C4-2B (cell line): ENCODE results near the gene EPB41L5.

Experiments
- ZFX ChIP-seq: fragments of 450-650 bp; IDR thresholded peaks from 2 replicates; pipeline ENCODE4 v1.6.1; 2017
- TF ChIP-seq, protein P1 (sequence below): fragments of 450-650 bp; conservative IDR thresholded peaks from 2 replicates; pipeline ENCODE4 v1.5.1; 2017; ENCODE audit warnings: mild to moderate bottlenecking

- TF ChIP-seq, protein P1, sequence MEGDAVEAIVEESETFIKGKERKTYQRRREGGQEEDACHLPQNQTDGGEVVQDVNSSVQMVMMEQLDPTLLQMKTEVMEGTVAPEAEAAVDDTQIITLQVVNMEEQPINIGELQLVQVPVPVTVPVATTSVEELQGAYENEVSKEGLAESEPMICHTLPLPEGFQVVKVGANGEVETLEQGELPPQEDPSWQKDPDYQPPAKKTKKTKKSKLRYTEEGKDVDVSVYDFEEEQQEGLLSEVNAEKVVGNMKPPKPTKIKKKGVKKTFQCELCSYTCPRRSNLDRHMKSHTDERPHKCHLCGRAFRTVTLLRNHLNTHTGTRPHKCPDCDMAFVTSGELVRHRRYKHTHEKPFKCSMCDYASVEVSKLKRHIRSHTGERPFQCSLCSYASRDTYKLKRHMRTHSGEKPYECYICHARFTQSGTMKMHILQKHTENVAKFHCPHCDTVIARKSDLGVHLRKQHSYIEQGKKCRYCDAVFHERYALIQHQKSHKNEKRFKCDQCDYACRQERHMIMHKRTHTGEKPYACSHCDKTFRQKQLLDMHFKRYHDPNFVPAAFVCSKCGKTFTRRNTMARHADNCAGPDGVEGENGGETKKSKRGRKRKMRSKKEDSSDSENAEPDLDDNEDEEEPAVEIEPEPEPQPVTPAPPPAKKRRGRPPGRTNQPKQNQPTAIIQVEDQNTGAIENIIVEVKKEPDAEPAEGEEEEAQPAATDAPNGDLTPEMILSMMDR, result no peak
- TF ChIP-seq ZFX, result no peak
Observed at GRCh38 chr2:120226316-120226715, 213.4 kb downstream of the EPB41L5 start.
